ENCODE results near the gene GGTA1. TPM values are rescaled to one million over a fixed set of nuclear protein-coding genes. Genes with fewer than 3 reads are reported as not detected.

The GGTA1 gene
- total and polyA plus RNA-seq, 2 donors from 2014 or later: 6.8 to 11.0 TPM

DNA sequence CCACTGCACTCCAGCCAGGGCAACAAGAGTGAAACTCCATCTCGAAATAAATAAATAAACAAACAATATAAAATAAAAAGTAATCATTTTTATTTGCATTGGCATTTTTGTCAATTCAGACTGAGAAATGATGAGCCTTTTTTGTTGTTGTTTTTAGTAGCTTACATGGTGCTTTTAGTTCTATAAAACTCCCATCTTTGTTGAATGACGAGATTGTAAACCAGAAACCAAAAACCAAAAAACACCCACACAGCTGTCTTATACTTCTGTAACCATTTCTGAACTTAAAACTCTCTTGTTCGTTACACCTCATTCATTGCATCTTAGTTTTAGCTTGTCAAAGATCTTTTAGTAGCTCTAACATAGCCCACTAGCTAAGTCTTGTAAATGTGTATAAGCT, 44.7 kb downstream of the GGTA1 start:
- FAIRE-seq: no peak
- Histone ChIP-seq H3K9me3 (ENCODE audit: control insufficient read depth in 2 of 3, insufficient read depth in 1 of 3, low read length in 3 of 3) (no peaks in the 10 kb centered on the region), H3K27me3 (ENCODE audit: control insufficient read depth, insufficient read depth, low read length) (no peaks in the 10 kb centered on the region), H3K4me1 (ENCODE audit: control insufficient read depth in 2 of 3, insufficient read depth in 2 of 3, low read depth in 1 of 3, low read length in 3 of 3) (no peaks in the 10 kb centered on the region), H3K4me3 (ENCODE audit: low read length in 3 of 3) (no peak overlapping the region), H3K36me3 (ENCODE audit: control insufficient read depth in 2 of 3, insufficient read depth in 3 of 3, low read length in 3 of 3) (no peaks in the 10 kb centered on the region), H3K9ac (ENCODE audit: low read length in 3 of 3) (no peak overlapping the region), H3K27ac (ENCODE audit: low read depth in 2 of 2, low read length in 2 of 2) (no peak overlapping the region)
- TF ChIP-seq, protein P1, sequence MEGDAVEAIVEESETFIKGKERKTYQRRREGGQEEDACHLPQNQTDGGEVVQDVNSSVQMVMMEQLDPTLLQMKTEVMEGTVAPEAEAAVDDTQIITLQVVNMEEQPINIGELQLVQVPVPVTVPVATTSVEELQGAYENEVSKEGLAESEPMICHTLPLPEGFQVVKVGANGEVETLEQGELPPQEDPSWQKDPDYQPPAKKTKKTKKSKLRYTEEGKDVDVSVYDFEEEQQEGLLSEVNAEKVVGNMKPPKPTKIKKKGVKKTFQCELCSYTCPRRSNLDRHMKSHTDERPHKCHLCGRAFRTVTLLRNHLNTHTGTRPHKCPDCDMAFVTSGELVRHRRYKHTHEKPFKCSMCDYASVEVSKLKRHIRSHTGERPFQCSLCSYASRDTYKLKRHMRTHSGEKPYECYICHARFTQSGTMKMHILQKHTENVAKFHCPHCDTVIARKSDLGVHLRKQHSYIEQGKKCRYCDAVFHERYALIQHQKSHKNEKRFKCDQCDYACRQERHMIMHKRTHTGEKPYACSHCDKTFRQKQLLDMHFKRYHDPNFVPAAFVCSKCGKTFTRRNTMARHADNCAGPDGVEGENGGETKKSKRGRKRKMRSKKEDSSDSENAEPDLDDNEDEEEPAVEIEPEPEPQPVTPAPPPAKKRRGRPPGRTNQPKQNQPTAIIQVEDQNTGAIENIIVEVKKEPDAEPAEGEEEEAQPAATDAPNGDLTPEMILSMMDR (IDR thresholded peaks at IDR 0.05; ENCODE audit: borderline replicate concordance, extremely low read depth, insufficient read depth): no peak
- DNase-seq: no peak
- intact Hi-C loops (cut with DNase I): no loop called here

DNA sequence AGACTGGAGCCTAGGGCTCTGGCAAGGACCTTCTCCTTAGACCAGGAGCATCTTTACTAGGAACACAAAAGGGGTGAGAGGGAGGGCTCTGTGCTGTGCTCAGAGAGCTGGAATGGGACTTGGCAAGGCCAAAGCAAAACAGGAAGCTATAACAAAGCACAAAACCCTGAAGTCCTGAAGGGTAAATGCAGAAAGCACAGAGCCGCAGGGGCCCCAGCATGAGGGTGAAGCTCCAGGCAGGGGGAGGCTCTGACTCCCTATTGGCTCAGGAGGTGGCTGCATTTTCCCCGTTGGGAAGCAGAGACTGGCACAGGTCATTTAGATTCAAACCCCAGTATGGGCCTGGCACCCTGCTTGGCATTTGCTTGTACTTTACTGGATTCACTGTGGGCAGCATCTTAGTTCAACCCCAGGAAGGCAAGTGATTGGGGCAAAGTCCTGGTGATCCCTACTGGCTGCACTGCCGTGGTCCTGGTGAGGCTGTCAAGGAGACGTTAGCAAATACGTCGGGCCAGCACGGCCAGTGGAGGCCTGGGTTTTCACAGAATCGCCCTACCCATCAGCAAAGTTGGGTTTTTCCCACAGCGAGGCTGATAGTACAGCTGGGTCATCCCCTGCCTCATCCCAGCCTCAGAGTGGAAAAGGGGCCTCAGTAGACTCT, 46.3 kb downstream of the GGTA1 start:
- intact Hi-C loops (cut with DNase I): no loop called here
- H3K4me3 ChIP-seq (ENCODE audit: low read length in 3 of 3): no peak overlapping the region
- TF ChIP-seq, protein P1 (IDR thresholded peaks at IDR 0.05; ENCODE audit: borderline replicate concordance, extremely low read depth, insufficient read depth): no peak
- no peak overlapping the region for H3K9ac ChIP-seq (ENCODE audit: low read length in 3 of 3)
- no peaks in the 10 kb centered on the region for H3K9me3 ChIP-seq (ENCODE audit: control insufficient read depth in 2 of 3, insufficient read depth in 1 of 3, low read length in 3 of 3)
- H3K27ac ChIP-seq (ENCODE audit: low read depth in 2 of 2, low read length in 2 of 2): no peak overlapping the region
- H3K36me3 ChIP-seq (ENCODE audit: control insufficient read depth in 2 of 3, insufficient read depth in 3 of 3, low read length in 3 of 3): no peaks in the 10 kb centered on the region
- FAIRE-seq (no peak), DNase-seq (no peak)
- H3K27me3 ChIP-seq (ENCODE audit: control insufficient read depth, insufficient read depth, low read length): no peaks in the 10 kb centered on the region
- no peaks in the 10 kb centered on the region for H3K4me1 ChIP-seq (ENCODE audit: control insufficient read depth in 2 of 3, insufficient read depth in 2 of 3, low read depth in 1 of 3, low read length in 3 of 3)

DNA sequence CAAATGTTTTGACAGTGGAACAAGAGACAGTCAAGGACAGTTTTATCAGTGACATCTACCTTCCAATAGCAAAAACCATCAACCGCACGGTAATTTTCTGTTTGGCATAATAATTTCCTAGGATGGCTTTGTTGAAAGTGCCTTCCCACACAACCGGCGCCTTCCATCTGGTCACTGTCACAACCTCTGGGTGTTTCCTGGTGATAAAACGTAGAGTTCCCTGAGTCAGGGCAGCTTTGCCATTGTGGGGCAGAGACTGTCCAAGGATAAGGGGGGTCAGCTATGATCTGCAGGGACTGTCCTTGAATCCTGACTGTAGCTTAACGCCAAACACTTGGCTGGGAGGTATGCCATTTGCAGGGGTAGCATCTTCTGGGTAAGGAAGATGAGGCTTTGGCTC, 47.6 kb downstream of the GGTA1 start:
- Histone ChIP-seq H3K4me1 (ENCODE audit: control insufficient read depth in 2 of 3, insufficient read depth in 2 of 3, low read depth in 1 of 3, low read length in 3 of 3) (no peaks in the 10 kb centered on the region), H3K27ac (ENCODE audit: low read depth in 2 of 2, low read length in 2 of 2) (no peak overlapping the region), H3K36me3 (ENCODE audit: control insufficient read depth in 2 of 3, insufficient read depth in 3 of 3, low read length in 3 of 3) (no peaks in the 10 kb centered on the region), H3K4me3 (ENCODE audit: low read length in 3 of 3) (no peak overlapping the region), H3K27me3 (ENCODE audit: control insufficient read depth, insufficient read depth, low read length) (no peaks in the 10 kb centered on the region), H3K9ac (ENCODE audit: low read length in 3 of 3) (no peak overlapping the region), H3K9me3 (ENCODE audit: control insufficient read depth in 2 of 3, insufficient read depth in 1 of 3, low read length in 3 of 3) (no peaks in the 10 kb centered on the region)
- DNase-seq (no peak), FAIRE-seq (no peak)
- TF ChIP-seq, protein P1 (IDR thresholded peaks at IDR 0.05; ENCODE audit: borderline replicate concordance, extremely low read depth, insufficient read depth): no peak
- intact Hi-C loops (cut with DNase I): no loop called here

DNA sequence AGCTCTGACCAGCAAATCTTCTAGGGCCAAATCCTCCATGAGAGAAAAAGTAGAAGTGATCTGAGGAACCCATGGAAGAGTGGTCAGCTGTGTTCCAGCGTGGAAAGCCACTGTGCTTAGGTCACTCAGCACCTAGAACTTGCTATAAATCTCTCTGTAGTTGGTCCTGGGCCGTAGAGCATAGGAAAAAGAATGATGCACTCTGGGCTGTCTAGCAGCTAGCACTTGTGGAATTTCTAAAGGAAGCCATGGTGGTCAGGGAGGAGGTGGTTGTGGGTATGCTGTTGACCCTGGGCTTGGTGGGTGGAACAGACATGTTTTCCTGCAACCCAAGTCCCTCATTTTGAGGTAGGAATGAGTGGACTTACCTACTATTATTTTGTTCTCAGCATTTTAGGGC, 48.1 kb downstream of the GGTA1 start:
- TF ChIP-seq, protein P1 (IDR thresholded peaks at IDR 0.05; ENCODE audit: borderline replicate concordance, extremely low read depth, insufficient read depth): no peak
- no peak for FAIRE-seq

More for the DNA sequence above, 48.1 kb downstream of the GGTA1 start:
- no peak overlapping the region for H3K4me3 ChIP-seq (ENCODE audit: low read length in 3 of 3)
- no peaks in the 10 kb centered on the region for H3K36me3 ChIP-seq (ENCODE audit: control insufficient read depth in 2 of 3, insufficient read depth in 3 of 3, low read length in 3 of 3)
- H3K9me3 ChIP-seq (ENCODE audit: control insufficient read depth in 2 of 3, insufficient read depth in 1 of 3, low read length in 3 of 3): no peaks in the 10 kb centered on the region
- no peaks in the 10 kb centered on the region for H3K27me3 ChIP-seq (ENCODE audit: control insufficient read depth, insufficient read depth, low read length)
- H3K4me1 ChIP-seq (ENCODE audit: control insufficient read depth in 2 of 3, insufficient read depth in 2 of 3, low read depth in 1 of 3, low read length in 3 of 3): no peaks in the 10 kb centered on the region
- no peak overlapping the region for H3K27ac ChIP-seq (ENCODE audit: low read depth in 2 of 2, low read length in 2 of 2)
- DNase-seq: no peak
- intact Hi-C loops (cut with DNase I): no loop called here
- no peak overlapping the region for H3K9ac ChIP-seq (ENCODE audit: low read length in 3 of 3)

Data from kidney (tissue), 14 donors.